Gastrocnemius medialis (tissue), 4 donors: Measurements from ENCODE around the gene PI4K2B. TPM values are rescaled to one million over a fixed set of nuclear protein-coding genes. Genes with fewer than 3 reads are reported as not detected.

Experiments used
- ATAC-seq, 2 donors: fragments of 150-250 bp; one replicate each; pipeline ENCODE4 v1.9.1; 2016
- DNase-seq, 2 donors: peaks; one replicate each; pipeline ENCODE4 v3.0.0-alpha.2; 2019
- H3K27ac ChIP-seq, 4 donors: fragments of 200-600 bp; sonication (generic); 1 replicate in 1 of 4; 2 replicates in 3 of 4; pipeline ENCODE4 v1.5.1; 2016 to 2018; ENCODE audit warnings: mild to moderate bottlenecking in 2 of 4, moderate library complexity in 1 of 4
- H3K27me3 ChIP-seq, 3 donors: fragments of 200-600 bp; sonication (generic) in 2 of 3; 1 replicate in 1 of 3; 2 replicates in 2 of 3; pipeline versions ENCODE4 v1.5.1 to v1.6.0; 2016 to 2019; ENCODE audit warnings: mild to moderate bottlenecking in 1 of 3, moderate library complexity in 1 of 3
- H3K36me3 ChIP-seq, 2 donors: fragments of 200-600 bp; sonication (generic) in 1 of 2; one replicate each; pipeline ENCODE4 v1.5.1; 2017 to 2018
- H3K4me1 ChIP-seq, 2 donors: fragments of 200-600 bp; sonication (generic) in 1 of 2; one replicate each; pipeline ENCODE4 v1.5.1; 2016 to 2017; ENCODE audit warnings: mild to moderate bottlenecking in 2 of 2
- H3K4me3 ChIP-seq, 4 donors: fragments of 200-600 bp; sonication (generic) in 3 of 4; 1 replicate in 1 of 4; 2 replicates in 3 of 4; pipeline ENCODE4 v1.5.1; 2016 to 2019; ENCODE audit warnings: mild to moderate bottlenecking in 2 of 4
- H3K9me3 ChIP-seq, 3 donors: fragments of 200-600 bp; sonication (generic) in 2 of 3; 1 replicate in 1 of 3; 2 replicates in 2 of 3; pipeline ENCODE4 v1.5.1; 2016 to 2019
- CTCF ChIP-seq, 5 experiments: fragments of 450-650 bp in 3 of 5; fragments of 200-600 bp in 2 of 5; sonication (generic) in 2 of 5; IDR thresholded peaks in 4 of 5; conservative IDR thresholded peaks in 1 of 5; 1 replicate in 4 of 5; 2 replicates in 1 of 5; pipeline ENCODE4 v1.5.1; 2016 to 2019; ENCODE audit warnings: antibody characterized with exemption in 5 of 5, mild to moderate bottlenecking in 3 of 5, moderate library complexity in 3 of 5
- POLR2A ChIP-seq, 2 donors: fragments of 450-650 bp; IDR thresholded peaks; one replicate each; pipeline ENCODE4 v1.6.1; 2017; ENCODE audit warnings: antibody characterized with exemption in 2 of 2, mild to moderate bottlenecking in 2 of 2, moderate library complexity in 2 of 2
- in situ Hi-C, 4 donors: fragments of 200-750 bp; cut with MboI; loops; one replicate each; pipeline versions ENCODE4 v1.15.0 to v1.8.0; 2017; ENCODE audit warnings: low sequenced_read_pairs in 4 of 4
- intact Hi-C: fragments of 100-400 bp; cut with DNase I; formaldehyde crosslinking; loops from one replicate; pipeline ENCODE4 v1.15.1; 2023; ENCODE audit warnings: low total_unique reads
- total RNA-seq, 4 donors: library from RNA; depleted of rRNA; stranded (reverse); fragments of >200 nt; gene quantifications; one replicate each; pipeline versions ENCODE4 v1.1.0 to v1.2.3, GENCODE V29; 2016

The PI4K2B gene
- total RNA-seq, 4 donors from 2014 or later = 0.92 to 3.6 (median 3.0) TPM

GRCh38 chr4:25290490-25291067 is 56.7 kb downstream of the PI4K2B start:
- Histone ChIP-seq H3K27ac (no peak overlapping the region), H3K4me1 (no peaks in the 10 kb centered on the region), H3K4me3 (no peak overlapping the region), H3K36me3 (no peaks in the 10 kb centered on the region), H3K27me3 (no peaks in the 10 kb centered on the region), H3K9me3 (no peaks in the 10 kb centered on the region)
- intact Hi-C loops = no loop called here
- in situ Hi-C loops = no loop called here
- TF ChIP-seq CTCF (IDR thresholded peaks at IDR 0.05 in 4 of 5, conservative IDR thresholded peaks at IDR 0.05 in 1 of 5) (no peak), POLR2A (IDR thresholded peaks at IDR 0.05) (no peak)
- ATAC-seq (no peak), DNase-seq (no peak)

- Histone ChIP-seq H3K36me3 (no peaks in the 10 kb centered on the region), H3K4me1 (no peaks in the 10 kb centered on the region), H3K4me3 (no peak overlapping the region), H3K27ac (no peak overlapping the region), H3K27me3 (no peaks in the 10 kb centered on the region), H3K9me3 (no peaks in the 10 kb centered on the region)
- TF ChIP-seq POLR2A (IDR thresholded peaks at IDR 0.05) = no peak
- TF ChIP-seq CTCF (IDR thresholded peaks at IDR 0.05 in 4 of 5, conservative IDR thresholded peaks at IDR 0.05 in 1 of 5) = no peak
- no peak for DNase-seq
- in situ Hi-C loops (no loop called here), intact Hi-C loops (no loop called here)
- ATAC-seq = no peak
Observed at GRCh38 chr4:25291158-25291733, 57.4 kb downstream of the PI4K2B start.

- ATAC-seq (no peak), DNase-seq (no peak)
- H3K9me3 ChIP-seq = no peaks in the 10 kb centered on the region
- no peaks in the 10 kb centered on the region for H3K36me3 ChIP-seq
- intact Hi-C loops (no loop called here), in situ Hi-C loops (no loop called here)
- TF ChIP-seq CTCF (IDR thresholded peaks at IDR 0.05 in 4 of 5, conservative IDR thresholded peaks at IDR 0.05 in 1 of 5) (no peak), POLR2A (IDR thresholded peaks at IDR 0.05) (no peak)
- H3K27me3 ChIP-seq = no peaks in the 10 kb centered on the region
- H3K27ac ChIP-seq = no peak overlapping the region
- no peak overlapping the region for H3K4me3 ChIP-seq
- H3K4me1 ChIP-seq = no peaks in the 10 kb centered on the region
Observed at GRCh38 chr4:25297528-25298242, 63.9 kb downstream of the PI4K2B start.

- H3K4me3 ChIP-seq = no peak overlapping the region
- H3K36me3 ChIP-seq = no peaks in the 10 kb centered on the region
- H3K27me3 ChIP-seq = no peaks in the 10 kb centered on the region
- intact Hi-C loops (no loop called here), in situ Hi-C loops (loop anchor here in 2 of 4 donors (10.0 to 25.0 kb wide), 2 partner anchors 65 to 137 kb away; partner anchors contain the start of genes PI4K2B (in 2 of the 2) and SEPSECS (in 1 of the 2))
- no peak for TF ChIP-seq CTCF (IDR thresholded peaks at IDR 0.05 in 4 of 5, conservative IDR thresholded peaks at IDR 0.05 in 1 of 5)
- TF ChIP-seq POLR2A (IDR thresholded peaks at IDR 0.05) = no peak
- no peaks in the 10 kb centered on the region for H3K9me3 ChIP-seq
- ATAC-seq (no peak), DNase-seq (no peak)
- H3K27ac ChIP-seq = no peak overlapping the region
- H3K4me1 ChIP-seq = no peaks in the 10 kb centered on the region
Observed at GRCh38 chr4:25299476-25300203, 65.8 kb downstream of the PI4K2B start.
